GM19372 (cell line): Measurements from ENCODE around the gene CCDC88B.
"Not testable (repeated sequence)": the region's sequence is repeated elsewhere in the genome, so short reads cannot be mapped to it uniquely, and the experiment has no call there.

Experiments
- ATAC-seq: cut with Tn5 transposase; IDR thresholded peaks from one replicate; pipeline ENCODE4 v1.9.1; 2021; ENCODE audit warnings: mild to moderate bottlenecking, low read depth, moderate library complexity; ENCODE audit not compliant: unreplicated experiment

CCDC88B gene

DNA sequence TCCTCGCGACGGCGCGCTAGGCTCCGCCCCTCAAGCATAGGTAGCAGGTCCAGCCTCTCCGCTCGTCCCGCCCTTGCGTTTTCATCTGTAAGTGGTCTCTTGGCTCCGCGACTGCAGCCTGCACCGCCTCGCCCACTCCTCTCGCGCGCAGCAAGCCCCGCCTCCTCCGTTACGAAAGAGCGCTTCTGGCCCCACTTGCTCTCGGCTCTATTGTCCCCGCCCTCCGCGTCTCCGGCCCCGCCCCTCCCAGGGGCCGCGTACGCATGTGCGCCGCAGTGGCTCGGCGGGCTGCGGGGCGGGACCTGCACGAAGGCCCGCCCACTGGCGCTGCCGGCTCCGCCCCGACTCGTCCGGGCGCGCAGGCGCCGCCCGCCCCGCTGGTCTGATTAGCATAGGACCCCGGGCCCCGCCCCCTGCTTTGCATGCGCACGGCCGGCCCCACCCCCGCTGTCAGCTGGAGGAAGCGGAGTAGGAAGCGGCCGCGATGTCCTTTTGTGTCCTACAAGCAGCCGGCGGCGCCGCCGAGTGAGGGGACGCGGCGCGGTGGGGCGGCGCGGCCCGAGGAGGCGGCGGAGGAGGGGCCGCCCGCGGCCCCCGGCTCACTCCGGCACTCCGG lies 34.8 kb upstream of the CCDC88B start, which contains the start of gene ESRRA:
Gene ESRRA, plus strand, starts transcription at position 450 of the 616 bp plus-strand sequence. CDS start 1,656 bp downstream, outside the sequence.
- peak; percentile 71 for ATAC-seq

- peak; percentile 10 for ATAC-seq
Measured at GRCh38 chr11:64305691-64306562, 34.1 kb upstream of the CCDC88B start.

DNA sequence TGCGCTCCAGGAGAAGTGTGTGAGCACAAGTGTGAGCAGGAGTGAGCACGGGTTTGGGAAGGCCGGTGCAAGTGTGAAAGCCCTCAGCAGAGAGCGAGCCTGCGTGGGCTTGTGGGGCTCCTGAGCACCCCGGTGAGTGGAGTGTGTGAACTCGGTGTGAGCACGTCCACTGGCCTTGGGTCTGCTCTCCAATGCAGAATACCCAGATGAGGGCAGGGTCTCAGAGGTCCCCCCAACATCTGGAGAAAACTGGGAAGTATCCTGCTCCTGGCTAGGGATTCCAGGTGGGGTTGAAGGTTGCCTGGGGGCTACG lies 33.5 kb upstream of the CCDC88B start:
- ATAC-seq = no peak

GRCh38 chr11:64306876-64307622 lies 33.0 kb upstream of the CCDC88B start:
- ATAC-seq = no peak

GRCh38 chr11:64307795-64308194 lies 32.2 kb upstream of the CCDC88B start:
- ATAC-seq = not testable (repeated sequence)

DNA sequence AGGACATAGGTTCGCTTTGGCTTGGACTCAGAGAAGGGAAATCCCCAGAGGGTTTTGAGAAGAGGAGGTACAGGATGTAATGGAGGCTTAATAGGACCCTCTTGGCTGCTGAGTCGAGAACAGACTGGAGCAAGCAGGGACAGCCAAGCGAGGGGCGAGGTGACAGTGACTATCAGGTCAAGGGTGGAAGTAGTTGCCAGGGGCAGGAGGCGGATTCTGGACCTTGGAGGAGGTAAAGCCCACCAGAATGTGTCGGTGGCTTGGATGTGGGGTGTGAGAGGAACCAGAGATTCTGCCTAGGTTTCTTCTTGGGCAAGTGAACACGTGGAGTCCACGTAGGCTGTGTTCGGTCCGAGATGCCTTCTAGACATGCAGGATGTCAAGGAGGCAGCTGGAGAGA lies 27.1 kb upstream of the CCDC88B start:
- ATAC-seq = no peak

GRCh38 chr11:64313491-64314145 lies 26.4 kb upstream of the CCDC88B start:
- no peak for ATAC-seq

- no peak for ATAC-seq
Measured at GRCh38 chr11:64314146-64314804, 25.7 kb upstream of the CCDC88B start.

DNA sequence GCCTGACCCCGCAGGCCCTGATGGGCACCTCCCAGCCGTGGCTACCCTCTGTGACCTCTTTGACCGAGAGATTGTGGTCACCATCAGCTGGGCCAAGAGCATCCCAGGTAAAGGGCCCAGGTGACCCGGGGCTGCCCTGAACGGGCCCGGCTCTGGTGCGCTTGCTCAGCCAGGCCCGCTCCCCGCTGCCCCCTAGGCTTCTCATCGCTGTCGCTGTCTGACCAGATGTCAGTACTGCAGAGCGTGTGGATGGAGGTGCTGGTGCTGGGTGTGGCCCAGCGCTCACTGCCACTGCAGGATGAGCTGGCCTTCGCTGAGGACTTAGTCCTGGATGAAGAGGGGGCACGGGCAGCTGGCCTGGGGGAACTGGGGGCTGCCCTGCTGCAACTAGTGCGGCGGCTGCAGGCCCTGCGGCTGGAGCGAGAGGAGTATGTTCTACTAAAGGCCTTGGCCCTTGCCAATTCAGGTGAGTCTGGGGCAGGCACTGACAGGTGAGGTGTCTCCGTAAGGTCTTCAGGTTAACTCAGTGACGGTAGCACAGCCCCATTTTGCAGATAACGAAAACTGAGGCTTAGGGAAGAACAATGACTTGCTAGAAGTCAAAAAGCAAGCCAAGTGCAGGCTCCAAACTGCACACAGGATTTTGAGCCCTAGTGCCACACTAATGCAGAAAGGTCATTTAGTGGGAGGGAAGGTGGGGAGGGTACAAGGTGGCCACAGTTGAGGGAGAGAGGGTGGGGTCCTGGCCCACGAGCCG lies 25.0 kb upstream of the CCDC88B start:
- ATAC-seq = no peak

GRCh38 chr11:64315667-64316526 lies 24.1 kb upstream of the CCDC88B start:
- ATAC-seq = not testable (repeated sequence)

GRCh38 chr11:64316672-64317324 lies 23.2 kb upstream of the CCDC88B start:
- no peak for ATAC-seq

- peak; percentile 70 for ATAC-seq
Measured at GRCh38 chr11:64317325-64317960, 22.6 kb upstream of the CCDC88B start, which contains the start of gene TRMT112. TSS of gene TRMT112 (minus strand) at chr11:64317559. CDS start at chr11:64317526, 33 bp downstream.

DNA sequence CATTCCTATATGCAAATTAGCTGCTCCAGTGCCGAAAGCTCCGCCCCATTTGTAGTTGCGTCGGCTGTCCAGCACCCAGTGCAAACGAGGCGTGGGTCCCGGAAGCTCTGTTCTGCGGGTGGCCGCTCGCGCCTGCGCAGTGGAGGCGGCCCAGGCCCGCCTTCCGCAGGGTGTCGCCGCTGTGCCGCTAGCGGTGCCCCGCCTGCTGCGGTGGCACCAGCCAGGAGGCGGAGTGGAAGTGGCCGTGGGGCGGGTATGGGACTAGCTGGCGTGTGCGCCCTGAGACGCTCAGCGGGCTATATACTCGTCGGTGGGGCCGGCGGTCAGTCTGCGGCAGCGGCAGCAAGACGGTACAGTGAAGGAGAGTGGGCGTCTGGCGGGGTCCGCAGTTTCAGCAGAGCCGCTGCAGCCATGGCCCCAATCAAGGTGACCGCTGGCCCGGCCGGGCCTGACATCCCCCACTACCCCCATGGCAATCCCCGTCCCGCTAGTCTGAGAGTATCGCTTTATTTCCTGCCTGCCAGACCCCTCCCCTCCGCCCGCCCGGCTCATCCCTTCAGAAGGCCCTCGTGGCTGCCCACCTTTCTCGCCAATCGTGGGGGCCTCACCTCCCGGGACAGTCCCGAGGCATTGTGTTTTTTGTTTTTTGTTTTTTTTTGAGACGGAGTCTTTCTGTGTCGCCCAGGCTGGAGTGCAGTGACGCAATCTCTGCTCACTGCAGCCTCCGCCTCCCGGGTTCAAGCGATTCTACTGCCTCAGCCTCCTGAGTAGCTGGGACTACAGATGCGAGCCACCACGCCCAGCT lies 21.8 kb upstream of the CCDC88B start, which contains the start of gene PRDX5:
Gene PRDX5, plus strand, starts transcription at position 161 of the 805 bp plus-strand sequence. Its CDS starts 95 bp downstream, at position 256.
- peak; percentile 75 for ATAC-seq

- ATAC-seq = no peak
Measured at GRCh38 chr11:64318766-64319761, 20.9 kb upstream of the CCDC88B start.

DNA sequence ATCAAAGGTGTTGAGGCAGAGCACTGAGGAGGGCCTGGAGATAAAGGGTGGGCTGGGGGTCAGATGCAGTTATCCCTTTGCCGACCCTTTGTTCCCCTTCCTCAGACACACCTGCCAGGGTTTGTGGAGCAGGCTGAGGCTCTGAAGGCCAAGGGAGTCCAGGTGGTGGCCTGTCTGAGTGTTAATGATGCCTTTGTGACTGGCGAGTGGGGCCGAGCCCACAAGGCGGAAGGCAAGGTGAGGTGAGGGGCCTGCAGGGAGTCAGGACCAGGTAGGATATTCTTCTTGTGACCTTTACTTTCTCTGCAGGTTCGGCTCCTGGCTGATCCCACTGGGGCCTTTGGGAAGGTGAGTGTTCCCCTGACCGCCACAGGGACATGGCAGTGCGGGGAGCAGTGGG lies 19.4 kb upstream of the CCDC88B start:
- ATAC-seq = no peak
